ENCODE measurements around the gene CNPY1.

GRCh38 chr7:155465761-155466141 lies 80.6 kb downstream of the CNPY1 start:
- TF ChIP-seq CTCF (conservative IDR thresholded peaks at IDR 0.05): no peak
- no peak for TF ChIP-seq EZH2 (IDR thresholded peaks at IDR 0.05; ENCODE audit: low read depth)
